ENCODE data around the gene SLC22A17. TPM values are rescaled to one million over a fixed set of nuclear protein-coding genes. Genes with fewer than 3 reads are reported as not detected.

SLC22A17 gene
- total and polyA plus RNA-seq, 2 of the 8 experiments (the other 6 are each of a cell fraction or from before 2014, with no cell fraction given): 43.0 to 49.0 TPM

- TF ChIP-seq HDAC2 (IDR thresholded peaks at IDR 0.05; ENCODE audit: borderline replicate concordance in 1 of 2, low read depth in 2 of 2, low read length in 2 of 2) (0 out of 4 replicates have a peak, but pooled peaks of 1 of the 2 experiments have one; percentile 40), KDM4A (IDR thresholded peaks at IDR 0.05; ENCODE audit: low read depth, low read length, severe bottlenecking) (peak; percentile 24), TAF1 (IDR thresholded peaks at IDR 0.05; ENCODE audit: low read depth, low read length) (0 out of 2 replicates have a peak, but pooled peaks have one; percentile 20), E2F6 (IDR thresholded peaks at IDR 0.05) (peak; percentile 87), CTCF (IDR thresholded peaks at IDR 0.05; ENCODE audit: control extremely low read depth in 1 of 3, insufficient read depth in 1 of 3, low read depth in 1 of 3, low read length in 3 of 3) (no peak), YY1 (IDR thresholded peaks at IDR 0.05; ENCODE audit: low read depth, low read length) (no peak)
These were observed 11.7 kb upstream of the SLC22A17 start (continued) for GRCh38 chr14:23364164-23365035.

All from H1 (cell line).